ENCODE data around the gene CASQ2. TPM values are rescaled to one million over a fixed set of nuclear protein-coding genes. Genes with fewer than 3 reads are reported as not detected.

The CASQ2 gene
- total and polyA plus RNA-seq, 9 of the 15 experiments (the other 6 are each of a cell fraction or from before 2014, with no cell fraction given): not detected

DNA sequence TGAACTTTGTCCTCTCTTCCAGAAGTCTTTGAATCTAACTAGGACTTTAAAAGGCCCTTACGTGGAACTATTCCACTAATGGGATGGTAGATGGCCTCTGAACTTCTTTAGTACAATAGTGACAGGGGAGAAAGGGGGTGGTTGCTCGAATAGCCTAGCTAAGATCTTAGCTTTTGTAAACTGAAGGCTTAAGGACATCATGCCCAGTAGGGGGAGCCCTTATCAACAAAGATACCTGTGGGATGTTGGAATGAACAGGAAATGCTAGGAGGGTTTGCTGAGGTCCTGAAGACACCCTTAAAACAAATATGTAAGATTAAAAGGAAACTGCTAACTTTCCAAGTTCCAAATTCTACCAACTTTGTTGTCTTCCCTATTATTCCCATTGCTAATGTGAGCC is 39.2 kb upstream of the CASQ2 start (continued):
- TF ChIP-seq, protein P1, sequence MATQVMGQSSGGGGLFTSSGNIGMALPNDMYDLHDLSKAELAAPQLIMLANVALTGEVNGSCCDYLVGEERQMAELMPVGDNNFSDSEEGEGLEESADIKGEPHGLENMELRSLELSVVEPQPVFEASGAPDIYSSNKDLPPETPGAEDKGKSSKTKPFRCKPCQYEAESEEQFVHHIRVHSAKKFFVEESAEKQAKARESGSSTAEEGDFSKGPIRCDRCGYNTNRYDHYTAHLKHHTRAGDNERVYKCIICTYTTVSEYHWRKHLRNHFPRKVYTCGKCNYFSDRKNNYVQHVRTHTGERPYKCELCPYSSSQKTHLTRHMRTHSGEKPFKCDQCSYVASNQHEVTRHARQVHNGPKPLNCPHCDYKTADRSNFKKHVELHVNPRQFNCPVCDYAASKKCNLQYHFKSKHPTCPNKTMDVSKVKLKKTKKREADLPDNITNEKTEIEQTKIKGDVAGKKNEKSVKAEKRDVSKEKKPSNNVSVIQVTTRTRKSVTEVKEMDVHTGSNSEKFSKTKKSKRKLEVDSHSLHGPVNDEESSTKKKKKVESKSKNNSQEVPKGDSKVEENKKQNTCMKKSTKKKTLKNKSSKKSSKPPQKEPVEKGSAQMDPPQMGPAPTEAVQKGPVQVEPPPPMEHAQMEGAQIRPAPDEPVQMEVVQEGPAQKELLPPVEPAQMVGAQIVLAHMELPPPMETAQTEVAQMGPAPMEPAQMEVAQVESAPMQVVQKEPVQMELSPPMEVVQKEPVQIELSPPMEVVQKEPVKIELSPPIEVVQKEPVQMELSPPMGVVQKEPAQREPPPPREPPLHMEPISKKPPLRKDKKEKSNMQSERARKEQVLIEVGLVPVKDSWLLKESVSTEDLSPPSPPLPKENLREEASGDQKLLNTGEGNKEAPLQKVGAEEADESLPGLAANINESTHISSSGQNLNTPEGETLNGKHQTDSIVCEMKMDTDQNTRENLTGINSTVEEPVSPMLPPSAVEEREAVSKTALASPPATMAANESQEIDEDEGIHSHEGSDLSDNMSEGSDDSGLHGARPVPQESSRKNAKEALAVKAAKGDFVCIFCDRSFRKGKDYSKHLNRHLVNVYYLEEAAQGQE (IDR thresholded peaks at IDR 0.05; ENCODE audit: borderline replicate concordance): peak; percentile 60; the same call in 1 of the 2 replicates
- TF ChIP-seq, protein P1 (CRISPR knock-in tag; IDR thresholded peaks at IDR 0.05; ENCODE audit: low read depth): no peak
- TF ChIP-seq SMC3 (conservative IDR thresholded peaks at IDR 0.05; ENCODE audit: insufficient read depth, low read depth, low read length) (peak; percentile 49), RAD21 (CRISPR knock-in tag; conservative IDR thresholded peaks at IDR 0.05 in 1 of 2, IDR thresholded peaks at IDR 0.05 in 1 of 2) (peak; percentile 80 to 87), HNRNPUL1 (IDR thresholded peaks at IDR 0.05; ENCODE audit: low read length) (no peak), SIX5 (IDR thresholded peaks at IDR 0.05; ENCODE audit: borderline replicate concordance in 1 of 2, insufficient read depth in 1 of 2, low read depth in 1 of 2, low read length in 2 of 2) (no peak)

Data from K562 (cell line).